ENCODE data around the gene PDGFRB. TPM values are rescaled to one million over a fixed set of nuclear protein-coding genes. Genes with fewer than 3 reads are reported as not detected.

The PDGFRB gene
- total and polyA plus RNA-seq, 9 of the 15 experiments (the other 6 are each of a cell fraction or from before 2014, with no cell fraction given): 0.01 to 1.5 (median 0.09) TPM; not detected in 3

DNA sequence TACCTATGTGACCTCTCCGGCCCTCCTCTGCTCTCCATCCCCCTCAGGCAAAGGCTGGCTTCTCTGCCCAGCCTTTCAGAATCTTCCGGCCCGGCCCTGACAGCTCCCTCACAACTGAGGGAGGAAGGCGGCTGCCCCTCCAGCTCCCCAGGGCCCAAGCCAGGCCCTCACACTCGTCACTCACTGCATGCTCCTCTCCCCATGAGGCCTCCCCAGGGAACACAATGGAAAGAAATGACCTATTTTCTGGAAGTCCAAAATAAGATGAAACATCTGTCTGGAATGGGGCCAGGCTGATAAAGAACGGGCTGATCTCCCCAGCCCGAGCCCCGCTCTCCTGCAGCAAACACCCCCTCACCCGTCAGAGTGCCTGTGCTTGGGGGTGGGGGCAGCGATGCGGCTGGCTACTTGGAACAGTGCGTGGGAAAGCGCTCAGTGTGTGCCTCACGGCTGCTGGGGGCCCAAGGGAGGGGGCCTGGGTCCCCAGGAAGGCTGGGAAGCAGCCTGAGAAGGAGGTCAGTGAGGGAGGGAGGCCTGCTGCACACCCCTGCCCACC, 11.3 kb downstream of the PDGFRB start (continued):
- TF ChIP-seq, protein P1, sequence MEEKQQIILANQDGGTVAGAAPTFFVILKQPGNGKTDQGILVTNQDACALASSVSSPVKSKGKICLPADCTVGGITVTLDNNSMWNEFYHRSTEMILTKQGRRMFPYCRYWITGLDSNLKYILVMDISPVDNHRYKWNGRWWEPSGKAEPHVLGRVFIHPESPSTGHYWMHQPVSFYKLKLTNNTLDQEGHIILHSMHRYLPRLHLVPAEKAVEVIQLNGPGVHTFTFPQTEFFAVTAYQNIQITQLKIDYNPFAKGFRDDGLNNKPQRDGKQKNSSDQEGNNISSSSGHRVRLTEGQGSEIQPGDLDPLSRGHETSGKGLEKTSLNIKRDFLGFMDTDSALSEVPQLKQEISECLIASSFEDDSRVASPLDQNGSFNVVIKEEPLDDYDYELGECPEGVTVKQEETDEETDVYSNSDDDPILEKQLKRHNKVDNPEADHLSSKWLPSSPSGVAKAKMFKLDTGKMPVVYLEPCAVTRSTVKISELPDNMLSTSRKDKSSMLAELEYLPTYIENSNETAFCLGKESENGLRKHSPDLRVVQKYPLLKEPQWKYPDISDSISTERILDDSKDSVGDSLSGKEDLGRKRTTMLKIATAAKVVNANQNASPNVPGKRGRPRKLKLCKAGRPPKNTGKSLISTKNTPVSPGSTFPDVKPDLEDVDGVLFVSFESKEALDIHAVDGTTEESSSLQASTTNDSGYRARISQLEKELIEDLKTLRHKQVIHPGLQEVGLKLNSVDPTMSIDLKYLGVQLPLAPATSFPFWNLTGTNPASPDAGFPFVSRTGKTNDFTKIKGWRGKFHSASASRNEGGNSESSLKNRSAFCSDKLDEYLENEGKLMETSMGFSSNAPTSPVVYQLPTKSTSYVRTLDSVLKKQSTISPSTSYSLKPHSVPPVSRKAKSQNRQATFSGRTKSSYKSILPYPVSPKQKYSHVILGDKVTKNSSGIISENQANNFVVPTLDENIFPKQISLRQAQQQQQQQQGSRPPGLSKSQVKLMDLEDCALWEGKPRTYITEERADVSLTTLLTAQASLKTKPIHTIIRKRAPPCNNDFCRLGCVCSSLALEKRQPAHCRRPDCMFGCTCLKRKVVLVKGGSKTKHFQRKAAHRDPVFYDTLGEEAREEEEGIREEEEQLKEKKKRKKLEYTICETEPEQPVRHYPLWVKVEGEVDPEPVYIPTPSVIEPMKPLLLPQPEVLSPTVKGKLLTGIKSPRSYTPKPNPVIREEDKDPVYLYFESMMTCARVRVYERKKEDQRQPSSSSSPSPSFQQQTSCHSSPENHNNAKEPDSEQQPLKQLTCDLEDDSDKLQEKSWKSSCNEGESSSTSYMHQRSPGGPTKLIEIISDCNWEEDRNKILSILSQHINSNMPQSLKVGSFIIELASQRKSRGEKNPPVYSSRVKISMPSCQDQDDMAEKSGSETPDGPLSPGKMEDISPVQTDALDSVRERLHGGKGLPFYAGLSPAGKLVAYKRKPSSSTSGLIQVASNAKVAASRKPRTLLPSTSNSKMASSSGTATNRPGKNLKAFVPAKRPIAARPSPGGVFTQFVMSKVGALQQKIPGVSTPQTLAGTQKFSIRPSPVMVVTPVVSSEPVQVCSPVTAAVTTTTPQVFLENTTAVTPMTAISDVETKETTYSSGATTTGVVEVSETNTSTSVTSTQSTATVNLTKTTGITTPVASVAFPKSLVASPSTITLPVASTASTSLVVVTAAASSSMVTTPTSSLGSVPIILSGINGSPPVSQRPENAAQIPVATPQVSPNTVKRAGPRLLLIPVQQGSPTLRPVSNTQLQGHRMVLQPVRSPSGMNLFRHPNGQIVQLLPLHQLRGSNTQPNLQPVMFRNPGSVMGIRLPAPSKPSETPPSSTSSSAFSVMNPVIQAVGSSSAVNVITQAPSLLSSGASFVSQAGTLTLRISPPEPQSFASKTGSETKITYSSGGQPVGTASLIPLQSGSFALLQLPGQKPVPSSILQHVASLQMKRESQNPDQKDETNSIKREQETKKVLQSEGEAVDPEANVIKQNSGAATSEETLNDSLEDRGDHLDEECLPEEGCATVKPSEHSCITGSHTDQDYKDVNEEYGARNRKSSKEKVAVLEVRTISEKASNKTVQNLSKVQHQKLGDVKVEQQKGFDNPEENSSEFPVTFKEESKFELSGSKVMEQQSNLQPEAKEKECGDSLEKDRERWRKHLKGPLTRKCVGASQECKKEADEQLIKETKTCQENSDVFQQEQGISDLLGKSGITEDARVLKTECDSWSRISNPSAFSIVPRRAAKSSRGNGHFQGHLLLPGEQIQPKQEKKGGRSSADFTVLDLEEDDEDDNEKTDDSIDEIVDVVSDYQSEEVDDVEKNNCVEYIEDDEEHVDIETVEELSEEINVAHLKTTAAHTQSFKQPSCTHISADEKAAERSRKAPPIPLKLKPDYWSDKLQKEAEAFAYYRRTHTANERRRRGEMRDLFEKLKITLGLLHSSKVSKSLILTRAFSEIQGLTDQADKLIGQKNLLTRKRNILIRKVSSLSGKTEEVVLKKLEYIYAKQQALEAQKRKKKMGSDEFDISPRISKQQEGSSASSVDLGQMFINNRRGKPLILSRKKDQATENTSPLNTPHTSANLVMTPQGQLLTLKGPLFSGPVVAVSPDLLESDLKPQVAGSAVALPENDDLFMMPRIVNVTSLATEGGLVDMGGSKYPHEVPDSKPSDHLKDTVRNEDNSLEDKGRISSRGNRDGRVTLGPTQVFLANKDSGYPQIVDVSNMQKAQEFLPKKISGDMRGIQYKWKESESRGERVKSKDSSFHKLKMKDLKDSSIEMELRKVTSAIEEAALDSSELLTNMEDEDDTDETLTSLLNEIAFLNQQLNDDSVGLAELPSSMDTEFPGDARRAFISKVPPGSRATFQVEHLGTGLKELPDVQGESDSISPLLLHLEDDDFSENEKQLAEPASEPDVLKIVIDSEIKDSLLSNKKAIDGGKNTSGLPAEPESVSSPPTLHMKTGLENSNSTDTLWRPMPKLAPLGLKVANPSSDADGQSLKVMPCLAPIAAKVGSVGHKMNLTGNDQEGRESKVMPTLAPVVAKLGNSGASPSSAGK (IDR thresholded peaks at IDR 0.05): peak; percentile 44
- TF ChIP-seq POLR2B (IDR thresholded peaks at IDR 0.05; ENCODE audit: low read depth, partially characterized antibody): no peak
- TF ChIP-seq ATF7 (IDR thresholded peaks at IDR 0.05): no peak
- no peak for TF ChIP-seq ZNF41 (CRISPR knock-in tag; conservative IDR thresholded peaks at IDR 0.05)
- no peak for TF ChIP-seq OTX1 (CRISPR knock-in tag; IDR thresholded peaks at IDR 0.05)
- TF ChIP-seq, protein P2, sequence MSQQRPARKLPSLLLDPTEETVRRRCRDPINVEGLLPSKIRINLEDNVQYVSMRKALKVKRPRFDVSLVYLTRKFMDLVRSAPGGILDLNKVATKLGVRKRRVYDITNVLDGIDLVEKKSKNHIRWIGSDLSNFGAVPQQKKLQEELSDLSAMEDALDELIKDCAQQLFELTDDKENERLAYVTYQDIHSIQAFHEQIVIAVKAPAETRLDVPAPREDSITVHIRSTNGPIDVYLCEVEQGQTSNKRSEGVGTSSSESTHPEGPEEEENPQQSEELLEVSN (IDR thresholded peaks at IDR 0.05; ENCODE audit: borderline replicate concordance in 1 of 2, extremely low read depth in 1 of 2, insufficient read depth in 1 of 2, insufficient read length in 1 of 2, low read depth in 1 of 2, low read length in 1 of 2, poor library complexity in 1 of 2, severe bottlenecking in 1 of 2): no peak
- no peak for TF ChIP-seq THRAP3 (IDR thresholded peaks at IDR 0.05; ENCODE audit: borderline replicate concordance)
- no peak; the same call in 1 of the 2 replicates for TF ChIP-seq FOSL1 (tag; conservative IDR thresholded peaks at IDR 0.05)
- no peak for TF ChIP-seq XRCC3 (IDR thresholded peaks at IDR 0.05)
- TF ChIP-seq, protein P3, sequence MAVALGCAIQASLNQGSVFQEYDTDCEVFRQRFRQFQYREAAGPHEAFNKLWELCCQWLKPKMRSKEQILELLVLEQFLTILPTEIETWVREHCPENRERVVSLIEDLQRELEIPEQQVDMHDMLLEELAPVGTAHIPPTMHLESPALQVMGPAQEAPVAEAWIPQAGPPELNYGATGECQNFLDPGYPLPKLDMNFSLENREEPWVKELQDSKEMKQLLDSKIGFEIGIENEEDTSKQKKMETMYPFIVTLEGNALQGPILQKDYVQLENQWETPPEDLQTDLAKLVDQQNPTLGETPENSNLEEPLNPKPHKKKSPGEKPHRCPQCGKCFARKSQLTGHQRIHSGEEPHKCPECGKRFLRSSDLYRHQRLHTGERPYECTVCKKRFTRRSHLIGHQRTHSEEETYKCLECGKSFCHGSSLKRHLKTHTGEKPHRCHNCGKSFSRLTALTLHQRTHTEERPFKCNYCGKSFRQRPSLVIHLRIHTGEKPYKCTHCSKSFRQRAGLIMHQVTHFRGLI (CRISPR knock-in tag; IDR thresholded peaks at IDR 0.05): no peak
- TF ChIP-seq, protein P4, sequence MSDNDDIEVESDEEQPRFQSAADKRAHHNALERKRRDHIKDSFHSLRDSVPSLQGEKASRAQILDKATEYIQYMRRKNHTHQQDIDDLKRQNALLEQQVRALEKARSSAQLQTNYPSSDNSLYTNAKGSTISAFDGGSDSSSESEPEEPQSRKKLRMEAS (CRISPR knock-in tag; IDR thresholded peaks at IDR 0.05): no peak
- 0 out of 4 replicates have a peak, but pooled peaks of 1 of the 2 experiments have one; percentile 9 for TF ChIP-seq HDAC1 (IDR thresholded peaks at IDR 0.05)
- no peak for TF ChIP-seq ZEB2 (IDR thresholded peaks at IDR 0.05)
- TF ChIP-seq ARID1B (IDR thresholded peaks at IDR 0.05): 0 out of 2 replicates have a peak, but pooled peaks have one; percentile 15
